Cardiac septum (tissue), 1 donor: Measurements from ENCODE around the gene KCTD10. TPM values are rescaled to one million over a fixed set of nuclear protein-coding genes. Genes with fewer than 3 reads are reported as not detected.
A peak's percentile ranks its signal among the peaks of the same experiment; 100 is the strongest.

Experiments used
- DNase-seq: peaks from one replicate; pipeline ENCODE4 v3.0.0-alpha.2; 2020; ENCODE audit warnings: low spot score
- intact Hi-C: fragments of 100-400 bp; cut with DNase I; formaldehyde crosslinking; loops from one replicate; pipeline ENCODE4 v1.14.0; 2022
- long read RNA-seq: library from polyadenylated mRNA; unstranded; transcript quantifications from one replicate; pipeline ENCODE4 v2.0.0, GENCODE V29; 2021
- total RNA-seq: library from RNA; stranded (reverse); fragmentation: NEBNext Ultra II Directional; extraction: Animal tissue kit (Norgen Biotek cat#: 25700); gene quantifications from one replicate; pipeline ENCODE4 v1.2.1, GENCODE V29; 2021
- donor health status: DM: no; HTN: no; CAD: no.

KCTD10 gene, protein sequence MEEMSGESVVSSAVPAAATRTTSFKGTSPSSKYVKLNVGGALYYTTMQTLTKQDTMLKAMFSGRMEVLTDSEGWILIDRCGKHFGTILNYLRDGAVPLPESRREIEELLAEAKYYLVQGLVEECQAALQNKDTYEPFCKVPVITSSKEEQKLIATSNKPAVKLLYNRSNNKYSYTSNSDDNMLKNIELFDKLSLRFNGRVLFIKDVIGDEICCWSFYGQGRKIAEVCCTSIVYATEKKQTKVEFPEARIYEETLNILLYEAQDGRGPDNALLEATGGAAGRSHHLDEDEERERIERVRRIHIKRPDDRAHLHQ
- 42.3 TPM for total RNA-seq
- long read RNA-seq, full-length matches to known transcripts: 15 of 50 reads
- long read RNA-seq, partial matches to known transcripts: 1 of 50 reads
- long read RNA-seq, other reads (novel, unspliced or antisense): 34 of 50 reads

GRCh38 chr12:109477185-109477962, at the start of gene KCTD10, which contains the start of gene UBE3B:
Gene KCTD10 (minus strand): TSS chr12:109477300. CDS start chr12:109477262, 38 bp downstream.
Gene UBE3B (plus strand): TSS chr12:109477634. CDS start chr12:109483552, 5,918 bp downstream.
- intact Hi-C loops: loop anchor here (5.0 kb wide), 1 partner anchor 45 kb away; no protein-coding TSS in a partner anchor

GRCh38 chr12:109525279-109525585, 48.1 kb upstream of the KCTD10 start:
- intact Hi-C loops: no loop called here
- DNase-seq: no peak

More at GRCh38 chr12:109477185-109477962, at the start of gene KCTD10, which contains the start of gene UBE3B:
- DNase-seq: peak; percentile 95

DNA sequence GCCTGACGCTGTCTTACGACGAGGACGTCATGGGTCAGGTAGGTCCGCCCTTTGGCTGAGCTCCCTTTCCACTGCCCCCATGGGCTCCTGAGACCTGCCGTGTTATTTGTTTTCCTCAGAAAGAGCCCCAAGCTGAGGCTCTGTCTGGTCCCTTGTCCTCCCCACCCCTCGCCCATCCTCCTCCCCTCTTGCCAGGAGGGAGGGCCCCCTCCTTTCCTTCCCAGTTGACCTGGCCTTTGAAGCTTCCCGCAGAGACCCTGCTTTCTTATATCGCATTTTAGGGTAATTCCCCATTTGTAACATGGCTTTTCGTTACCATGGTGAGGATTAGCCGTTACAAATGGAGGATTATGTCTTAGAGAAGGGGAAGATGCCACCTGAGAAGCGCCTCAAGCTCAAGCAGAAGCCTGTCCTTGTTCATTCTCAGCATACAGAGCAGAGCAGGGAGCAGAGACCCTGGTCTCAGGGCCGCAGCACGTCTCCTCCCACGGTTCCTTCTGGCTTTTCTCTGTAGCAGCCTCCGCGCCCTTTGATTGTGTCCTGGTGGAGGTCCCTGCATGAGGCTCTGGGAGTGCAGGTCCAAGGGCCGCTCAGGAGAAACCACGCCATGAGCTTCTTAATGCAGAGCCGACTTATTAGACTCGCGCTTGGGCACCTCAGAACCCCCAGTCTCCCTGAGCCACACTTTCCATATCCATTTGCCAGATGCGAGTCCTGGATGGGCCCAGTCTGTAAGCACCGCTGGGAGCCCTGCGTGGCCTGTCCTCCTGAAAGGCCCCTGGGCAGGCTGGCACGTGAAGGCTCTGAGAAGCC, 47.6 kb upstream of the KCTD10 start:
- intact Hi-C loops: loop anchor here (5.0 kb wide), 2 partner anchors 198 to 353 kb away; no protein-coding TSS in a partner anchor
- DNase-seq: peak; percentile 66

GRCh38 chr12:109523504-109523903, 46.4 kb upstream of the KCTD10 start:
- no peak for DNase-seq
- intact Hi-C loops: loop anchor here (5.0 kb wide), 2 partner anchors 199 to 354 kb away; no protein-coding TSS in a partner anchor

DNA sequence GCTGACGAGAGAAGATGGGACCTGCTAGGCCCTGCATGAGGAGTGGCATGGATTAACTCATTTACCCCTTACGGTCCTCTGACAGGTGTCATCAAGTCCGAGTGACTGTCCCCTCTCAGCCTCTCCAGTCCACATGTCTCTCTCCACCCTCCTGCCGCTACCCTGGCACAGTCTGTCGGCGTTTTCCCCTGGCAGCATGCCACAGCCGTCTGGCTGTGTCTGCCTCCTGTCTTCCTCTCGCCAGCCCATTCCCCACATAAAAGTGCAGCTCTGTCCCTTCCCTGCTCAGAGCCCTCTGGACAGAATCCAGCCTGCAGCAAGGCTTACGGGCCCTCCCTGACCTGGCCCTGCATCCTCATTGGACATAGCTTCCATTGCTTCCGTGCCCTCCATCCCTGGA, 46.0 kb upstream of the KCTD10 start:
- intact Hi-C loops: loop anchor here (5.0 kb wide), 2 partner anchors 199 to 354 kb away; no protein-coding TSS in a partner anchor
- DNase-seq: peak; percentile 84

DNA sequence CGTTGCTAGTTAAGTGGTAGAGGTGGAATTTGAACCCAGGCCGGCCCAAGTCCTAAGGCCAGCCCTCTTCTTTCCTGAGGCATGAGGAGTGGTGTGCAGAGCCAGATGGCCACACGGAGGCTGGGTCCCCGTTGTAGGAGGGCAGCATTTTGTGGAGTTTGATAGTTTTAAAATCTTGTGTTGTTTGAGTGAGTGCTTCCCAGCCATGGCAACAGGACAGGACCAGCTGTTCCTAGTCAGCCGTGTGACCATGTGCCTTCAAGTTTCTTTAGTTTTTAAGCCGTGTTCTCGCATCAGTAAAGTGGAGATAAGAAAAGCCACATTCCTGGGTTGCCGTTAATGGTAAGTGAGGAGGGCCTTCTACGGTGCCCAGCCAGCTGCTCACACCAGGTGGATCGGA, 44.7 kb upstream of the KCTD10 start:
- intact Hi-C loops: loop anchor here (5.0 kb wide), 2 partner anchors 200 to 355 kb away; no protein-coding TSS in a partner anchor
- DNase-seq: no peak

GRCh38 chr12:109519787-109520186, 42.7 kb upstream of the KCTD10 start:
- intact Hi-C loops: loop anchor here (2.0 to 5.0 kb wide), 4 partner anchors 78 to 358 kb away; no protein-coding TSS in a partner anchor
- no peak for DNase-seq

DNA sequence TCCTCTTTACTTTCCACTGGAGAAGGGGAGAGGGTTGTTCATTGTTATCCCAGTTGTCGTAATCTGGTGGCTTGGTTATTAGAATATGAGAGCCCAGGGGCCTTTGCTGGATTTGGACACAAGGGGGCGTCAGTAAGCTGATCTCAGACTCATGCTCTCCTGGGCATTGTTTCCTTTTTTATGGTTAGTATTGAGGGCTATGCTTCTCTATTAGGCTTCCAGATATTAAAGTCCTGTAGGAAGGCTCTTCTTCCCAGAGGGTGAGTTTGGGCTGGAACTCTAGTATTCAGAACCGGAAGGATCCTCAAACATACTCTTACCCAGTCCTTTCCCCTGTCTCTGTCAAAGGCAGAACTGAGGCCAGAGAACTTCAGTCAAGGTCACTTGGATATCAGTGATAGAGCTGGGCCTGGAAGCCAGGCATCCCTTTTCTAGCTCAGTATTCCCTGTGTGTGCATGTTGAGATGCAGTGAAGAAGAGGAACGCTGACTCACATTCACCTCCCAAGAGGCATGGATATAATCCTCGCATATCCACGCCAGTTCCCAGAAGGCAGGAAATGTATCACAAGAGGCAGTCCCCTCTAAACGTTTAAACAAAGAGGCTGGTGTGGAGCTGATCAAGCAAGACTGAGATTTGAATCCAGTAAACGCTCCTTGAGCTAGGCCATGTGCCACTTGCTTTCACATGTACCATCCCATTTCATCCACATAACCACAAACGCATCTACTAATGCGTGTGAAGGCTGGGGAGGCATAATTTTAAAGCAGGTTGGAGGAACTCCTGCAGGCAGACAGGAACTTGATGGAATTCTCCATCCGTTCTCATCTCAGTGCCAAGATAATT, 41.9 kb upstream of the KCTD10 start:
- no peak for DNase-seq
- intact Hi-C loops: loop anchor here (2.0 to 5.0 kb wide), 2 partner anchors 78 to 256 kb away; no protein-coding TSS in a partner anchor

GRCh38 chr12:109517619-109518018, 40.5 kb upstream of the KCTD10 start:
- DNase-seq: no peak

DNA sequence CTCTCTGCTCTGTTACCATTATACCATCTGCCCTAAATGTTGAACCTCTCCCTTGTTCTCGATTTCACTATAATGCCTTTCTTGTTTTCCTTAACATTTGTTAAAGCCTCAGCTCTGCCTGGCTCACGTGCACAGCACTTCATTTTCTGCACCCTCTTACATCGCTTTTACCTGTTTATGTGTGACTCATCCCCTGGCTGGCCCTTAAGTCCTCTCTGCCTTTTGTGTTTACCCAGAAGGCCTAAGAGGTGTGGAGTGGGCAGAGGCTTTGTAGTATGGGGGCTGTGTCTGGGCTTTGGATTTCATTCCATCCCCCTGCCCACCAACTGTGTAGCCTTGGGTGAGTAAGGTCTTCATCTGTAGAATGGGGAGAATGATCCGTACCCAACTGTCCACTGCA, 36.9 kb upstream of the KCTD10 start:
- DNase-seq: no peak
- intact Hi-C loops: no loop called here

More at GRCh38 chr12:109517619-109518018, 40.5 kb upstream of the KCTD10 start:
- intact Hi-C loops: loop anchor here (2.0 to 5.0 kb wide), 2 partner anchors 80 to 257 kb away; no protein-coding TSS in a partner anchor

- no peak for DNase-seq
- intact Hi-C loops: no loop called here
Observed at GRCh38 chr12:109513051-109513450, 36.0 kb upstream of the KCTD10 start.

GRCh38 chr12:109512608-109513007, 35.5 kb upstream of the KCTD10 start:
- DNase-seq: no peak
- intact Hi-C loops: no loop called here

DNA sequence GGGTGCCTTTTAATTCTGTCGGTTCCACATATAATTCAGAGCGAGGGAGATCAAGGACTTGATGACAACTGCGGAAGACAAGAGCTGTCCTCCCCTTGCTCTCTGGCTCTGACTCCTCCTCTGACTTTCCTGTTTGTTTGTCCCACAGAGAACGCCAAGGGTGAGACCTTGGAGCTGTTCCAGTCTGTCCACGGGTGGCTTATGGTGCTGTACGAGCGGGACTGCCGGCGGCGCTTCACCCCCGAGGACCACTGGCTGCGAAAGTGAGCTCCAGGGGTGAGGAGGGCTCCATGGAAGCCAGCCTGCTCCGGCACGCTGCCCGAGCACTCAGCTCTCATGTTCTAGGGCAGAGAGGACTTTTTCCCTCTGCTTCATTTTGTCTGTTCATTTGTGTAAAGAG, 33.1 kb upstream of the KCTD10 start:
- no peak for DNase-seq
- intact Hi-C loops: no loop called here

DNA sequence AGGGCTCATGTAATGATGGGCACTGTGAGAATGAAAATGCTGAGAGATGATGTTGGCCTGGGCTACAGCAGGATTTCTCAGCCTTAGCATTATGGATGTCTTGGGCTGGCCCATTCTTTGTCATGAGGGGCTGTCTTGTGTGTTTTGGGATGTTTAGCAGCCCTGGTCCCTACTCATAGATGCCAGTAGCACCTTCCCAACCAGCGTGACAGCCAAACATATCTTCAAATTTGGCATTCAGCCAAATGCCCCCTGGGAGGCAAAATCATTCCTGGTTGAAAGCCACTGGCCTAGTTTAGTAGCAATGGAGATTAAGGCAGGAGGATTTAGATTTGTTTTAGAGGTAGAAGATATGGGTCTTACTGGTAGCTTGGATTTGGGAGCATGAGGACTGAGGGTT, 27.0 kb upstream of the KCTD10 start:
- DNase-seq: no peak
- intact Hi-C loops: no loop called here

GRCh38 chr12:109503611-109504010, 26.5 kb upstream of the KCTD10 start:
- no peak for DNase-seq
- intact Hi-C loops: no loop called here

DNA sequence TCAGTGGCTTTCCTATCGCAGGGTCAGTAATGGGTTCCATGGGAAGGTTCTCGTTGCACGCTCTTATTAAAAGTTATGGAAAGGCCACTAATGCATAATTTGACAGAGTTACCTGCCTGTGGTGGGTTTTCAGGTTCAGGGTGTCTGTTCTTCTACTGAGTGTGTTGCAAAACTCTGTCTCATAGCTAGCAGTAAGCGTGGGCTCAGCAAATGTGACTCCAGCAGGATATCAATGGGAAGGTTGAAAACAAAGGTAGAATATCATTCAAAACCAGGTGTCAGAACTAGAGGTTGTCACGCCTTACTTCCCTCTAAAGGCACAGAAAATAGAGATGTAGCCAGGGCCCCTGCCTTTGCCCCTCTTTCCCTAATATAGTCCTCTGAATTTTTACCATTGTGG, 25.2 kb upstream of the KCTD10 start:
- intact Hi-C loops: no loop called here
- no peak for DNase-seq

DNA sequence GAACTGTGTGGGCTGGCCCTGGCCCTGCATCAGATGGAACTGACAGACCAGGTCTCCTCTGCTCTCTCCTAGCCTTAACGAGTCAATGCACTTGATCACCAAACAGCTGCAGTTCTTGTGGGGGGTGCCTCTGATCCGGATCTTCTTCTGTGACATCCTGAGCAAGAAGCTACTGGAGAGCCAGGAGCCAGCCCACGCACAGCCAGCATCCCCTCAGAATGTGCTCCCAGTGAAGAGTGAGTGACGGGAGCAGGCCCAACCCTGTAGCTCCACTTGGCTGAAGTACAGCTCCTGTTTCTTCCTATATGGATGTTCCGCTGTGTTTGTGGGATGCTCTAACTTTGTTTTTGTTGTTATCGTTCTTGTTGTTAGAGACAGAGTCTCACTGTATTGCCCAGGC, 24.2 kb upstream of the KCTD10 start:
- intact Hi-C loops: no loop called here
- no peak for DNase-seq

- DNase-seq: no peak
- intact Hi-C loops: no loop called here
Observed at GRCh38 chr12:109500406-109501185, 23.5 kb upstream of the KCTD10 start.
